SK-N-SH (cell line): Measurements from ENCODE around the gene SFT2D1. TPM values are rescaled to one million over a fixed set of nuclear protein-coding genes. Genes with fewer than 3 reads are reported as not detected.

Source experiments
- CTCF ChIA-PET: fragments of 300-600, 350-600 bp; formaldehyde crosslinking; extraction: SDS; loops from one replicate; lab custom pipeline; 2021; lab: Yijun Ruan, JAX
- POLR2A ChIA-PET: fragments of 350-600 bp; sonication (Branson Sonifier 250); formaldehyde crosslinking; extraction: SDS; loops from one replicate; lab custom pipeline; 2020; ENCODE audit warnings: antibody characterized with exemption, inconsistent platforms; lab: Yijun Ruan, JAX
- DNase-seq: peaks from one replicate; pipeline ENCODE4 v3.0.0; 2012
- H2AFZ ChIP-seq: fragments of 200-600 bp; sonication (generic); 2 replicates; pipeline ENCODE4 v1.8.1; 2016; ENCODE audit warnings: antibody characterized with exemption, mild to moderate bottlenecking, low read depth
- H3F3A ChIP-seq: fragments of 200-600 bp; sonication (generic); replicated peaks from 2 replicates; pipeline ENCODE3; 2016; ENCODE audit warnings: antibody characterized with exemption, mild to moderate bottlenecking; ENCODE audit not compliant: insufficient read depth
- H3K27ac ChIP-seq, 2 experiments: fragments of 200-500 bp in 1 of 2; fragments of 200-600 bp in 1 of 2; sonication (Bioruptor generic) in 1 of 2; sonication (generic), shearing (Covaris generic) in 1 of 2; 2 replicates each; pipeline versions ENCODE4 v1.5.1 to v1.6.1; 2014 to 2016; ENCODE audit warnings: low read depth in 2 of 2, inconsistent platforms in 1 of 2, low read length in 1 of 2, mild to moderate bottlenecking in 1 of 2, mixed read lengths in 1 of 2
- H3K27me3 ChIP-seq: fragments of 200-600 bp; sonication (generic), shearing (Covaris generic); 2 replicates; pipeline ENCODE4 v1.6.1; 2016; ENCODE audit warnings: mixed run types; ENCODE audit not compliant: insufficient read depth
- H3K36me3 ChIP-seq, 2 experiments: fragments of 200-500 bp in 1 of 2; fragments of 200-600 bp in 1 of 2; sonication (Bioruptor generic) in 1 of 2; sonication (generic) in 1 of 2; replicated peaks in 1 of 2; 2 replicates each; pipeline versions ENCODE3 to v1.5.1; 2014 to 2016; ENCODE audit warnings: low read length in 1 of 2, mild to moderate bottlenecking in 1 of 2; ENCODE audit not compliant: insufficient read depth in 2 of 2, control insufficient read depth in 1 of 2
- H3K4me1 ChIP-seq, 2 experiments: fragments of 200-500 bp in 1 of 2; fragments of 200-600 bp in 1 of 2; sonication (Bioruptor generic) in 1 of 2; sonication (generic), shearing (Covaris generic) in 1 of 2; 2 replicates each; pipeline versions ENCODE4 v1.5.1 to v1.6.1; 2014 to 2016; ENCODE audit warnings: low read depth in 1 of 2, low read length in 1 of 2, mixed run types in 1 of 2; ENCODE audit not compliant: insufficient read depth in 2 of 2, control insufficient read depth in 1 of 2
- H3K4me2 ChIP-seq: fragments of 200-600 bp; sonication (generic), shearing (Covaris generic); 2 replicates; pipeline ENCODE4 v1.6.1; 2017; ENCODE audit warnings: mixed run types
- H3K4me3 ChIP-seq, 2 experiments: fragments of 200-500 bp in 1 of 2; fragments of 200-600 bp in 1 of 2; sonication (Bioruptor generic) in 1 of 2; sonication (generic), shearing (Covaris generic) in 1 of 2; 2 replicates each; pipeline versions ENCODE4 v1.5.1 to v1.8.1; 2014 to 2016; ENCODE audit warnings: low read depth in 2 of 2, inconsistent platforms in 1 of 2, low read length in 1 of 2, mild to moderate bottlenecking in 1 of 2, mixed read lengths in 1 of 2, moderate library complexity in 1 of 2
- H3K79me2 ChIP-seq: fragments of 200-600 bp; sonication (generic); 2 replicates; pipeline ENCODE4 v1.8.1; 2017; ENCODE audit warnings: mild to moderate bottlenecking; ENCODE audit not compliant: insufficient read depth
- H3K9ac ChIP-seq: fragments of 200-600 bp; sonication (generic); 2 replicates; pipeline ENCODE4 v1.6.1; 2017; ENCODE audit warnings: mixed run types
- H3K9me2 ChIP-seq: fragments of 200-600 bp; sonication (generic); 2 replicates; pipeline ENCODE4 v1.6.1; 2017; ENCODE audit warnings: mixed run types
- H3K9me3 ChIP-seq: fragments of 200-600 bp; sonication (generic); 2 replicates; pipeline ENCODE4 v1.6.1; 2017; ENCODE audit warnings: mixed run types, mild to moderate bottlenecking, moderate library complexity
- H4K20me1 ChIP-seq: fragments of 200-600 bp; sonication (generic); 2 replicates; pipeline ENCODE4 v1.6.1; 2017; ENCODE audit warnings: mild to moderate bottlenecking, mixed run types; ENCODE audit not compliant: insufficient read depth
- CTCF ChIP-seq: fragments of 200-600 bp; sonication (generic); IDR thresholded peaks from 2 replicates; pipeline ENCODE4 v1.6.1; 2017; ENCODE audit warnings: antibody characterized with exemption, mild to moderate bottlenecking, moderate library complexity
- ELF1 ChIP-seq: IDR thresholded peaks from 2 replicates; pipeline ENCODE4 v1.4.0; 2012
- EP300 ChIP-seq, 2 experiments: IDR thresholded peaks; 2 replicates each; pipeline versions ENCODE4 v1.4.0 to v1.6.1; 2012; ENCODE audit warnings: borderline replicate concordance in 1 of 2, low read depth in 1 of 2, low read length in 1 of 2
- FOXJ3 ChIP-seq: sonication (generic); formaldehyde crosslinking; IDR thresholded peaks from 2 replicates; pipeline ENCODE4 v1.5.1; 2020; ENCODE audit warnings: mild to moderate bottlenecking, missing genetic modification reagents
- GATA2 ChIP-seq: sonication (generic); formaldehyde crosslinking; IDR thresholded peaks from 2 replicates; pipeline ENCODE4 v1.5.0; 2020; ENCODE audit warnings: mild to moderate bottlenecking, missing genetic modification reagents
- IRF3 ChIP-seq: fragments of 150-350 bp; IDR thresholded peaks from 2 replicates; pipeline ENCODE4 v1.6.1; 2016; ENCODE audit warnings: mild to moderate bottlenecking, low read depth, low read length
- JUND ChIP-seq: IDR thresholded peaks from 2 replicates; pipeline ENCODE4 v1.4.0; 2012
- MAX ChIP-seq: IDR thresholded peaks from 2 replicates; pipeline ENCODE4 v1.4.0; 2012; ENCODE audit warnings: low read depth
- NFIC ChIP-seq: IDR thresholded peaks from 2 replicates; pipeline ENCODE4 v1.4.0; 2012; ENCODE audit warnings: borderline replicate concordance
- RAD21 ChIP-seq: IDR thresholded peaks from 2 replicates; pipeline ENCODE4 v1.6.1; 2012; ENCODE audit warnings: mild to moderate bottlenecking, low read length
- RFX5 ChIP-seq: IDR thresholded peaks from 2 replicates; pipeline ENCODE4 v1.6.1; 2012; ENCODE audit warnings: mild to moderate bottlenecking, improper control_type of control experiment, low read length
- RXRA ChIP-seq: IDR thresholded peaks from 2 replicates; pipeline ENCODE4 v1.4.0; 2012; ENCODE audit warnings: low read depth, mild to moderate bottlenecking, borderline replicate concordance
- SMC3 ChIP-seq: IDR thresholded peaks from 2 replicates; pipeline ENCODE4 v1.6.1; 2012; ENCODE audit warnings: low read depth, low read length, improper control_type of control experiment
- TAF1 ChIP-seq: IDR thresholded peaks from 2 replicates; pipeline ENCODE4 v1.6.1; 2012; ENCODE audit warnings: low read depth, mild to moderate bottlenecking, low read length, moderate library complexity, borderline replicate concordance
- USF1 ChIP-seq: IDR thresholded peaks from 2 replicates; pipeline ENCODE4 v1.4.0; 2012; ENCODE audit warnings: low read depth, borderline replicate concordance
- WGBS: methylation state at CpG from one replicate; pipeline ENCODE4 v1.1.6; 2017; ENCODE audit warnings: low lambda C conversion rate; 5-methylcytosine and 5-hydroxymethylcytosine counted together
- polyA plus RNA-seq, 3 experiments: library from polyadenylated mRNA; depleted of rRNA; stranded (reverse); fragments of >200 nt; gene quantifications; 2 replicates each; pipeline ENCODE4 v1.2.3, GENCODE V29; 2012
- TF ChIP-seq, protein P1 (sequence below): fragments of 150-350 bp; IDR thresholded peaks from 2 replicates; pipeline ENCODE4 v1.6.1; 2017; ENCODE audit warnings: antibody characterized with exemption, low read length, low read depth, borderline replicate concordance
- TF ChIP-seq, protein P2 (sequence below): IDR thresholded peaks from 2 replicates; pipeline ENCODE4; 2012

SFT2D1 gene
- polyA plus RNA-seq, 1 of the 3 experiments (the other 2 are of a cell fraction) = 131 TPM

DNA sequence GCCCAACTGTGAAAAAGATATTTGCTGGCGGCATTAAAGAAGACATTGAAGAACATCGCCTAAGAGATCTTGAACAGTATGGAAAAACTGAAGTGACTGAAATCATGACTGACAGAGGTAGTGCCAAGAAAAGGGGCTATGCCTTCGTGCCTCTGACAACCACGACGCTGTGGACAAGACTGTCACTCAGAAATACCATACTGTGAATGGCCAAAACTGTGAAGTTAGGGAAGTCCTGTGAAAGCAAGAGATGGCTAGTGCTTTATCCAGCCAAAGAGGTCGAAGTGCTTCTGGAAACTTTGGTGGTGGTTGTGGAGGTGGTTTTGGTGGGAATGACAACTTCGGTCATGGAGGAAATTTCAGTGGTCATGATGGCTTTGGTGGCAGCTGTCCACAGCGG, 7.5 kb downstream of the SFT2D1 start:
- H3K4me1 ChIP-seq = peaks cover 0 to 14% of the 10 kb centered on the region in 2 experiments; a peak in 2 of 4 replicates
- ChIA-PET POLR2A (no interaction called here), CTCF (interaction anchor here (1.5 kb wide), 1 partner anchor 66 kb away, joined by 4 read pairs; no protein-coding TSS in a partner anchor)
- no peak overlapping the region for H3K4me3 ChIP-seq
- no peaks in the 10 kb centered on the region for H3K9me2 ChIP-seq
- no peak for DNase-seq
- no peak overlapping the region for H3K4me2 ChIP-seq
- H2AFZ ChIP-seq = no peak overlapping the region
- H3F3A ChIP-seq = peaks cover 4% of the 10 kb centered on the region
- H3K9ac ChIP-seq = no peak overlapping the region
- 95% methylated on average over 8 of the region's 8 CpGs for WGBS
- H3K9me3 ChIP-seq = no peaks in the 10 kb centered on the region
- peaks cover 3 to 24% of the 10 kb centered on the region in 2 experiments for H3K36me3 ChIP-seq
- TF ChIP-seq MAX = no peak
- no peak for TF ChIP-seq SMC3
- no peak for TF ChIP-seq RFX5
- no peak for TF ChIP-seq ELF1
- TF ChIP-seq TAF1 = no peak
- TF ChIP-seq IRF3 = no peak
- no peak for TF ChIP-seq GATA2 (CRISPR knock-in tag)
- no peak for TF ChIP-seq EP300 (IDR thresholded peaks at IDR 0.05; ENCODE audit: borderline replicate concordance in 1 of 2, low read depth in 1 of 2, low read length in 1 of 2)
- TF ChIP-seq RAD21 = no peak
- TF ChIP-seq, protein P1, sequence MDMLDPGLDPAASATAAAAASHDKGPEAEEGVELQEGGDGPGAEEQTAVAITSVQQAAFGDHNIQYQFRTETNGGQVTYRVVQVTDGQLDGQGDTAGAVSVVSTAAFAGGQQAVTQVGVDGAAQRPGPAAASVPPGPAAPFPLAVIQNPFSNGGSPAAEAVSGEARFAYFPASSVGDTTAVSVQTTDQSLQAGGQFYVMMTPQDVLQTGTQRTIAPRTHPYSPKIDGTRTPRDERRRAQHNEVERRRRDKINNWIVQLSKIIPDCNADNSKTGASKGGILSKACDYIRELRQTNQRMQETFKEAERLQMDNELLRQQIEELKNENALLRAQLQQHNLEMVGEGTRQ = no peak
- TF ChIP-seq, protein P2, sequence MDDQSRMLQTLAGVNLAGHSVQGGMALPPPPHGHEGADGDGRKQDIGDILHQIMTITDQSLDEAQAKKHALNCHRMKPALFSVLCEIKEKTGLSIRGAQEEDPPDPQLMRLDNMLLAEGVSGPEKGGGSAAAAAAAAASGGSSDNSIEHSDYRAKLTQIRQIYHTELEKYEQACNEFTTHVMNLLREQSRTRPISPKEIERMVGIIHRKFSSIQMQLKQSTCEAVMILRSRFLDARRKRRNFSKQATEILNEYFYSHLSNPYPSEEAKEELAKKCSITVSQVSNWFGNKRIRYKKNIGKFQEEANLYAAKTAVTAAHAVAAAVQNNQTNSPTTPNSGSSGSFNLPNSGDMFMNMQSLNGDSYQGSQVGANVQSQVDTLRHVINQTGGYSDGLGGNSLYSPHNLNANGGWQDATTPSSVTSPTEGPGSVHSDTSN = no peak
- TF ChIP-seq RXRA = no peak
- no peak for TF ChIP-seq JUND
- no peak for TF ChIP-seq CTCF
- no peak for TF ChIP-seq FOXJ3 (CRISPR knock-in tag)
- no peak for TF ChIP-seq USF1
- TF ChIP-seq NFIC = no peak
- H4K20me1 ChIP-seq = peaks cover 80% of the 10 kb centered on the region
- H3K79me2 ChIP-seq = peaks cover 99% of the 10 kb centered on the region
- H3K27me3 ChIP-seq = no peaks in the 10 kb centered on the region
- H3K27ac ChIP-seq = no peak overlapping the region
